Neural progenitor cell (in vitro differentiated cells): ENCODE results near the gene SUOX.
"Not testable (repeated sequence)": the region's sequence is repeated elsewhere in the genome, so short reads cannot be mapped to it uniquely, and the experiment has no call there.

ENCODE experiments used
- EZH2phosphoT487 ChIP-seq: fragments of 200-600 bp; sonication (generic); IDR thresholded peaks from 2 replicates; pipeline ENCODE4 v1.6.1; 2017; ENCODE audit warnings: antibody characterized with exemption
- TF ChIP-seq, protein P1 (sequence below): fragments of 200-600 bp; sonication (generic); IDR thresholded peaks from 2 replicates; pipeline ENCODE4 v1.5.1; 2017; ENCODE audit warnings: antibody characterized with exemption, mild to moderate bottlenecking

DNA sequence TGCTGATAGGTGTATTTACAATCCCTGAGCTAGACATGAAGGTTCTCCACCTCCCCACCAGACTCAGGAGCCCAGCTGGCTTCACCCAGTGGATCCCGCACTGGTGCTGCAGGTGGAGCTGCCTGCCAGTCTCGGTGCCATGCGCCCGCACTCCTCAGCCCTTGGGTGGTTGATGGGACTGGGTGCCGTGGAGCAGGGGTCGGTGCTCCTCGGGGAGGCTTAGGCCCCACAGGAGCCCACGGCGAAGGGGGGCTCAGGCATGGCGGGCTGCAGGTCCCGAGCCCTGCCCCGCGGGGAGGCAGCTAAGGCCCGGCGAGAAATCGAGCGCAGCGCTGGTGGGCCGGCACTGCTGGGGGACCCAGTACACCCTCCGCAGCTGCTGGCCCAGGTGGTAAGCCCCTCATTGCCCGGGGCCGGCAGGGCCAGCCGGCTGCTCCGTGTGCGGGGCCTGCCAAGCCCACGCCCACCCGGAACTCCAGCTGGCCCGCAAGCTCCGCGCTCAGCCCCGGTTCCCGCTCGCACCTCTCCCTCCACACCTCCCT lies 3.0 kb downstream of the SUOX start:
- TF ChIP-seq, protein P1, sequence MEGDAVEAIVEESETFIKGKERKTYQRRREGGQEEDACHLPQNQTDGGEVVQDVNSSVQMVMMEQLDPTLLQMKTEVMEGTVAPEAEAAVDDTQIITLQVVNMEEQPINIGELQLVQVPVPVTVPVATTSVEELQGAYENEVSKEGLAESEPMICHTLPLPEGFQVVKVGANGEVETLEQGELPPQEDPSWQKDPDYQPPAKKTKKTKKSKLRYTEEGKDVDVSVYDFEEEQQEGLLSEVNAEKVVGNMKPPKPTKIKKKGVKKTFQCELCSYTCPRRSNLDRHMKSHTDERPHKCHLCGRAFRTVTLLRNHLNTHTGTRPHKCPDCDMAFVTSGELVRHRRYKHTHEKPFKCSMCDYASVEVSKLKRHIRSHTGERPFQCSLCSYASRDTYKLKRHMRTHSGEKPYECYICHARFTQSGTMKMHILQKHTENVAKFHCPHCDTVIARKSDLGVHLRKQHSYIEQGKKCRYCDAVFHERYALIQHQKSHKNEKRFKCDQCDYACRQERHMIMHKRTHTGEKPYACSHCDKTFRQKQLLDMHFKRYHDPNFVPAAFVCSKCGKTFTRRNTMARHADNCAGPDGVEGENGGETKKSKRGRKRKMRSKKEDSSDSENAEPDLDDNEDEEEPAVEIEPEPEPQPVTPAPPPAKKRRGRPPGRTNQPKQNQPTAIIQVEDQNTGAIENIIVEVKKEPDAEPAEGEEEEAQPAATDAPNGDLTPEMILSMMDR, result not testable (repeated sequence)
- TF ChIP-seq EZH2phosphoT487, result not testable (repeated sequence)
